ENCODE results near the gene TMCC3.
"Not testable (repeated sequence)": the region's sequence is repeated elsewhere in the genome, so short reads cannot be mapped to it uniquely, and the experiment has no call there.

The TMCC3 gene

DNA sequence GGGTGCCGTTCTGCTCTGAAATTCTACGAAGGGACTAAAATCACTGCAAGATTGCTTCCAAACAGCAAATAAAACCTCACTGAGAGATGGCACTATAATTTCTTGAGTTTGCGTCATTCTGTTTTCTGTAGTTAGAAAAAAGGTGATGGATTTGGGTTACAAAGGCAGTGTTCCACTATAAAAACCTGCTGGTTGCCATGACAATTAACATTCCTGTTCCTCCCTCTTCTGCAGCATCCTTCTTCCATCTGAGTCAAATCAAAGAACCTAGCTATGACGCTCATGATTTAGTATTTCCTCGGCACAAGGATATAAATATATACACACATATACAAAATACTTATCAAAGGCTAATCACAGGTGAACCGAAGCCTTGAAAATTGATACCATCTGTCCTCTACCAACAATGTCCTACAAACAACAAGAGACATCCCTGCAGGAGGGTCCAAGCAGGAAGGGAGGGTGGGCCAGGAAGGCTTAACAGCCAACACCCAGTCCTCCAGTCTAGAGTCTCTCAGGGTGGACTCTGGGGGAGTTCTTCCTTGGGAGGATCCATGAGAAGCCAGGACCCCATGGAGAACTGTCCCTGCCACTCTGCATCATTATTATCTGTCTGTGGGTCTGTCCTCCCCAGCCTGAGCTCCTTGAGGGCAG, 21.4 kb downstream of the TMCC3 start:
- no peak for DNase-seq

DNA sequence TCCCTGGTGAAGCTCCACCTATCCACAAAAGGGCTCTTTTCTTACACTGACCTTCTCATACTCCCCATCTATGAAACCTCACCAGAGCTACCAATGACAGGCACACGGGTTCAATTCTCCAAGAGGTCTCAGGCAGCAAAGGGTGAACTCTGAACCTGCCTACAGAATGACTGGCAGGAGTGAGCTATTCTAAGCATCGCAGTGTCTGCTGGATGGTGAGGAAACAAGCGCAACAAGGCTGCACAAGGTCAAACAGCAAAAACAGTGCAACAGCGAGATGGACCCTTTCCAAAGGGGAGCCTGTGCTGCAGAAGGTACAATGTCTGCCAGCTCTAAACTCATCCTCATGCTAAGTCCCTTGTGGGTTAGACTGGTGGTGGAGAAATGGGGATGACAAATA, 22.0 kb downstream of the TMCC3 start:
- no peak for DNase-seq

DNA sequence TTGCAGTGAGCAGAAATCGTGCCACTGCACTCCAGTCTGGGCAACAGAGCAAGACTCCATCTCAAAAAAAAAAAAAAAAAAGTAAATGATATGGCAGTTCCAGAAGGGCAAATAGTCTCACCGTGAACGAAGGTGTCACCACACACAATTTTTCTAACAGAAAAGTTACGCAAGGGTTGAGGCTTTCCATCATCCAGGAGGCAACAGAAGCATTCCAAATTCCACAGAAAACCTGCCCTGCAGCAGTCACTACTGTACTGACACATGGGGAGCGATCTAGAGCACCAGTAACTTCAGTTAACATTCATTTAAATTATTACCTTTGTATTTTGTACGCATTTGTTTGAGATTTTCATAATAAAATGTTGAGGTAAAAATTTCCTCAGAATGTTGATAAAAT, 24.8 kb downstream of the TMCC3 start:
- no peak for DNase-seq

DNA sequence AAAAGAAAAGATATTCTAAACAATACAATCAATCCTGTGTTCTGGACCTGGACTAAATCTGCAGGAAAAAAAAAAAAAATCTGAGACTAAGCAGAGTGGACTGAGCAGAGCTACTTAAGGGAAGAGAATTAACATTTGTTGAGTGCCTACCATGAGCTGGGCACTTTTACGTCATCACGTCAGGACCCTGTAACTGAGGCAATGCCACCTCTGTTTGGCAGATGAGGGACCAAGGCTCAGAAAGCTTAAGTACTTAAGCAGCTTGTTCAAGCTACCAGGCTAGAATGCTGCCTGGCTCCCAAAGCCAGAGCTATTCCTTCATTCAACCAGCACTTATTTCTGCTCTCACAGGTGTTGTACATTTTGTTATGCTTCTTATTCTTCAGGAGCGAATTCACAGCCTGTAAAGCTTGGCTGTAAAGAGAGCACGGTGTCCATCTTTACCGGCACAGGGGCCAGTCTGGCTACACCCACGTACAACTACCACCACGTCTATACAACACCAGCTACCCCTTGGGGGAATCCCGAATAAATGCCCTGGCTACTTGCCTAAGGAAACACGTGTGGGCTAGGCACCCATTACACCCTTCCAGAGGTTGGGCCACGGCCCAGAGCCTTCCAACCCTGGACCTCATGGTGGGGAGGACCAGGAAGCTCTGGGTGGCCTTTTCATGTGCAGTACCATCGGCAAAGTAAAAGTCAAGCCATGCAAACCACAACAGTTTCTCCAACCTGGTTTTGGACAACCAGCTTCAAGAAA, 27.0 kb downstream of the TMCC3 start:
- DNase-seq: no peak

DNA sequence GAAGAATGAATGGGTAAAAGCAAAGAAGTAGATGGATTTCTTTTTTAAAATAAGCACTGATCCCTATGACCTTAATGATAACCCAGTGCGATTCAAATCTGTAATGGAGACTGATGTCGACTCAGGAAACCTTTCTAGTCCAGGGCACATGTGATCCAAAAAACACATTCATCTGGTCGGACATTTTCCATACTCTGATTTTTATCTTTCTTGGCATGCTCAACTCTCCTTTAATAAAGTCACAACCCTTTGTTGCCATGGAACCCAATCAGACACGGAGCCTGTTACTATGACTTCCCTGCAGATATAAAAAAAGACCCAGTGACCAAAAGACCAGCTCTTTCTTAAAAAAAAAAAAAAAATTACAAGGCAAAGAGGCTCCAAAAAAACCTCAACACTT, 27.9 kb downstream of the TMCC3 start:
- DNase-seq: peak in 1 of 2 experiments; percentile 62

DNA sequence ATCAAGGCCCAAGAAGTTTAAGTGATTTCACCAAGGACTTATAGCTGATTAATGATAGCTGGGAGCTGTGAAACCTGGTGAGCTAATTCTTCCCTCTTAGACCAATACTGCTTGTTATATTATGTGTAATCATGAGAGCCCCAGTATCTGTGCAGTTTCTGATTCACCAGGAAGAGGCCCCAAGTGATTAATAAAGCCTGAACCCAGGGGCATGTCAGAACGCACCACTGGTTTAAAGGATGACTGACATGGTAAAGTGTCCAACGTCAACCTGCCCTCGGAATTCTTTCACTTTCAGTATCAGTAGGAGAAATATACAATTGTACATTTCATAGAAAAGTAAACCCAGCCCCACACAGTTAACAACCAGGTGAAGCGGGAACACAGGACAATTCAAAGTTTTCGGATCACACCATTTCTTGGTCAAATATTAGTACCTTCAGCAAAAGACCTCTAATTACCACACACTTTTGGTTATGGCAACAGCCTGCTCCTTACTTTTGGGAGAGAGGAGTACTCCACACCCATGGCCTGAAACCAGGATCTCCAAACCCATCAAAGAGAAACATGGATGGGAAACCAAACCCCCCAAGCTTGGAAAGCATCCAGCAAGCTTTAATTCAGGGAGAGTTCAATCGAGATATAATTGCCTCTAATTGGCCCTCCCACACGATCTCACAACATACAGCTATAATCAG, 28.5 kb downstream of the TMCC3 start:
- DNase-seq: peak in 1 of 2 experiments; percentile 59

DNA sequence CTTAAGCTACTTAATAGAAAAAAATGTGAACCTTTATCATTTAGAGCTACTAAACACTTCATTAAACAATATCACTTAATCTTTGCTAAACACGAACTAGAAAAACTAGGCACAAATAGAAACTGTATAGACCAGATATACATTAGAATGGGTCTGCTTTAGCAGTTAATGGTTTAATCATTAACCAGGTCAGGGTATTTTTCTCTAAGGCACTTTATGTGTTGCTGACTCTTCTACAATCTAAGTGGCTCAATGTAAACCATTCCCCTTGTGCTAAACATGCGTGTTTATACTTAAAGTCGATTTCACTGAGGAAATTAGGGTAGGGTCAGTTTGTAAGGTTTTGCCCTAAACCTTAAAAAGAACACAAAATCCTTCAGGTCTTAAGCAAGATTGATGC, 29.7 kb downstream of the TMCC3 start:
- DNase-seq: no peak

DNA sequence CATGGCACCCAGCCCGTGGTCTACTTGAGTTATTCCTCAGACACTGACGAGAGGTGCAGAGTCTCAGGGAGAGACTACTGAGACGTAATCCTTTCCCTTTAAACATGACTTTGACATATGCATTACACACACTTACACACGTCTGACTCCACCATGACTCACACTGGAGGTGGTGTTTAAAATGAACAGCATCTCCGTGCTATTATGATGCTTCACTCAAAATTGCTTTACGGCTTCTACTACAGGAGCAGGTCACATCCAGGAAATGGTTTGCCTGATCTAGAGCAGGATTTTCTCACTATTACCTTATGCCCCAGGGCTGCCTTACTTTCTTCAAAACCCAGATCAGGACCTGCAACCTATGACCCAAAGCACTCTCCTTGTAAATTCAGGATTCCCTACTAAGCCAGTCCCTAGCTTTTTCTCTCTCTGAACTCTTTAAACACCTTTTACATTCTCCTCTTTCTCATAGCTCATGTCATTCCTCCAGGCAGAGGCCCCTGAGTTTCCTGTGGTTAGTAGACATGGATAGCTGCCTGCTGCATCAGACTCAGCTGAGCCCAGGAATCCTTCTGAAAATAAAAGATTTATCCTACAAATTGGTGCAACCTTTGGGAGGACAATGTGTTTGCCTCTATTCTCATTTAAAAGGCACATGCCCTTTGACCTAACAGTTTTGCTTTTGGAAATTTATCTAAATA, 31.2 kb downstream of the TMCC3 start:
- DNase-seq: peak; percentile 56 to 58

DNA sequence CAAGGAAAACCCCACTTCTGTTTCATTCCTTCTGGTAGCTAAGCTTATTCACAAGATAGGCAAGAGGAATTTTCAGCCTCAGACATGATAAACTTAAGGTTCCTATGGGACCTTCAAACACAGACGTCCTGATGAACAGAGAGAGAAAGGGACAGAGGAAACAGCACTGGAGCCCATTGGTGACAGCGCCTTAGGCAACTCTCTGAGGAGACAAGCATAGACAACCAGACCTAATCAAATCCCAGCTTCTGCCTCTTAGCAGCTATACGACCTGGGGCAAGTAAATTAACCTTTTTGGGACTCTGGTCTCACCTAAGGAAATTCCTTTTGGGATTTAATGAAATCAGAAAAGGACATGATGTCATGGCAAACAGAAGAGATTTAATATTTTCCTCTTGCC, 33.3 kb downstream of the TMCC3 start:
- DNase-seq: no peak

DNA sequence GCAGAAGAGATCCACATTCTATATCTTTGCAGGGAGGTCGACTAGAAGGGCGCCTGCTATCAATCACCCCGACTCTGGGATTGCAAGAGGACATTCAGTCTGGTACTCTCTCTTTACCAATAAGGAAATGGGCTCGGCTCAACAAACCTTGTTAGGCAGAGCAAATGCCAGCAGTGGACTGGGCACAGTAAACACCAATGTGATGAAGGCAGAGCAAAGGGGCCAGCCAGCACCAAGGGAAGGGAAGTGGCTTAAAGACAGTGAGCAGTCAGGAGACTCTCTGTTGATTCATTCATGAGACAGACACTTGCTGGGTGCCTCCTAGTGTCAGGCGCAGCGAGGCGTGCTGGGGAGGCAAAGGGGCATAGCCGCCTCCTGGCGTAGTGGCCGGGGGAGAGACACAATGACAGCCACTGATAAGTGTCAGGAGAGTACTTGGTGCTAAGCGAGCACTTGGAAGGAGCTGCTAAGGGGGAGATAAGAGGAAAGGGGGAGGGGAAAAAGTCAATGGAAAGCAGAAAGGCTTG, 34.1 kb downstream of the TMCC3 start:
- peak in 1 of 2 experiments; percentile 55 for DNase-seq

DNA sequence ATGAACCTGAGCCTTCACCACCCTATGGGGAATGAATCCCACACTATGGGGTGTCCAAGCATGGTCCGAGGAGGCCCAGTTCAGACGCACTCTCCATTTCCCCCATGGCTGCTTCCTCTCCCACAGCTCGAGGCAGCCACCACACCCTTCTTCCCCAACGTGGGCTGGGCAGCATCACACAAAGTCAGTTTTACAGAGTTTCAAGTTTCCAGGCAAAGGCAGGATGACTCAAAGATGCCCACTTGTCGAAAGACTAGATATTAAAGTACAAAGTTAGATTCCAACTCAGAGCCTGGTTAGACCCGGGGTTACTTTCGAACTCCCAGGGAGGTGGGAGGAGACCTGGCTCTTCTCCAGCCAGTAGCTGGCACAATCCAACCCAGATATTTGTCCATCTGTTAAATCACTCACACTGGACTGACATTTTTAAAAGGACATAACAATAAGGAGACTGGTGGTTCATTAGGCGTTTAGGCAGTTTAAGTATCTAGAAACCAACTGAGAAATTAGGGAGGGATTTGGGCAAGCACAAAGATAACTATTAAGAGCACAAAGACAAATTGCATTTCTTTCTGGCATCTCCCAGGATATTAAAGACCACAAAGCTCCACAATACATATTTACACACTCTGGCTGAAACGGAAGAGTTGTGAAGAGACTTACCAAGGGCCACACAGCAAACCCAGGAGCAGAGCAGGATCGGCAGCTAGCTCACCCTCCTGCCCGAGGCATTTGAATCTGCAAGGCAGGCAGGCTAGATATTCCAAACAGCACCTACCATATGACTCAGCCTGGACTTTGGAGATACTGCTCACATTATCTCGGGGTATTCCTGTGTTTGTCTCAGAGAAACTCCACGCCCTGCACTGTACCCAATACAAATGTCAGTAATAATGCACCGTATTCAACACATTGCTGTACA, 34.8 kb downstream of the TMCC3 start:
- peak in 1 of 2 experiments; percentile 63 for DNase-seq

DNA sequence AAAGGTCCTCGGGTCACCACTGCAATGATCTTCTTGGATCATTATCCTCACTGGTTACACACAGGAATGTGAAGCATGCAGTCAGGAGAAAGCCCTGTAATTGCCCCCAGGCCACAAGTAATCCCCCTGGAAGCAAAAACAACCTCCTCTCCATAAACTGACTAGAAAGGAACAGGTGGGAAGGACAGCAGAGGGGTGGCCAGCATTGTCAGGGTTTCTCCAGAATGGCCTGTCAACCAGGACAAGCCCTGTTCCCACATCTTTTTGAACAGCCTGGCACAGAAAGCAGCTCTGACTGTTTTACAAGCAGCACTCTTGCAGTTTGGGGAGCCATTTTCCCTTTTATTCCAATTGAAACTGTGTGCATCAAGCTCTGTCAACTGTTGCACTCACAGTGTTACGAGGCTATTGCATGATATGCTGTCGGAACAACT, 36.1 kb downstream of the TMCC3 start:
- no peak for DNase-seq

DNA sequence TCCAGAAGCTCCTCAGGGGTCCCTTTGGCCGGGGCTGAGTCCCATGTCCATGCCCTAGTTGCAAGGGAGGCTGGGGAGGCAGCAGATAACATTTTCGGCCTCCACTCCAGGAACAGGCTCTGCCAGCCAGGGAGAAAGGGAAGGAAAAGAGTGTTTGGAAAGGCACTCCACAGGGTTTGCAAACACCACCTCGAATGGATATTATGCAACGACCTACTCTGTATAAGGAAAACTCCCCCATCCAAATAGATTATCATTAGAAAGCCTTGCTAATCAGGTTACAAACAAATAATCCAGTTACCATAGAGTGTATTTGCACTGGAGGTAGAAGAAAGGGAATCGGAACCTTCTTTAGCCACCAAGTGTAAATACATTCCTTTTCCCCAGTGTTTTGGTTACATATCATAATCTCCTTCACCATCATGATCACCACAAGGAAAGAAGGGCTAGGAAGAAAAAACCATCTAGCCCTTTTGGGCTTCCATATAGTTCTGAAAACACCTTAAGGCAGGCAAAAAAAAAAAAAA, 40.4 kb downstream of the TMCC3 start:
- no peak for DNase-seq

DNA sequence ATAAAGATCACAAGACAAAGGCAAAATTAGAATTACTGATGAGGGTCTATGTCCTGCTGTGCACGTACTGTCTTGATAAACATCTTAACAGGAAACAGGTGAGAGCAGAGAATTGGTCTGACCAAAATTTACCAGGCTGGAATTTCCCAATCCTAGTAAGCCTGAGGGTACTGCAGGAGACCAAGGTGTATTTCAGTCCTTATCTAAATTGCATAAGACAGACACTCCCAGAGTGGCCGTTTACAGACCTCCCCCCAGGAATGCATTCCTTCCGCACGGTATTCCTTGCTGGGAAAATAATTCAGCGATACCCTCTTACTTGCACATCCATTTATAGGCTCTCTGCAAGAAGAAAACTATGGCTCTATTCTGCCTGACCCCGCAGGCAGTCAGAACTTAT, 43.5 kb downstream of the TMCC3 start:
- DNase-seq: not testable (repeated sequence)

DNA sequence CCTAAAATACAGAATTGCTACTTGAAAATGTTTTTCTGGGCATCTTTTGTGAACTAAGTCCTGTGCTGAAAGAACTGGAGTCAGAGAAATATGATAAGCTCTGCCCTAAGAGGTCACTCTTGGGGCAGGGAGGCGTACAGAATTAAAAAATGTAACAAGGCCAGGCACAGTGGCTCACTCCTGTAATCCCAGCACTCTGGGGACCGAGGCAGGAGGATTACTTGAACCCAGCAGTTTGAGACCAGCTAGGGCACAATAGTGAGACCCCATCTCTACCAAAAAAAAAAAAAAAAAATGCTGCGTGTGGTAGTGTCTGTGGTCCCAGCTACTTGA, 46.0 kb downstream of the TMCC3 start:
- no peak for DNase-seq

DNA sequence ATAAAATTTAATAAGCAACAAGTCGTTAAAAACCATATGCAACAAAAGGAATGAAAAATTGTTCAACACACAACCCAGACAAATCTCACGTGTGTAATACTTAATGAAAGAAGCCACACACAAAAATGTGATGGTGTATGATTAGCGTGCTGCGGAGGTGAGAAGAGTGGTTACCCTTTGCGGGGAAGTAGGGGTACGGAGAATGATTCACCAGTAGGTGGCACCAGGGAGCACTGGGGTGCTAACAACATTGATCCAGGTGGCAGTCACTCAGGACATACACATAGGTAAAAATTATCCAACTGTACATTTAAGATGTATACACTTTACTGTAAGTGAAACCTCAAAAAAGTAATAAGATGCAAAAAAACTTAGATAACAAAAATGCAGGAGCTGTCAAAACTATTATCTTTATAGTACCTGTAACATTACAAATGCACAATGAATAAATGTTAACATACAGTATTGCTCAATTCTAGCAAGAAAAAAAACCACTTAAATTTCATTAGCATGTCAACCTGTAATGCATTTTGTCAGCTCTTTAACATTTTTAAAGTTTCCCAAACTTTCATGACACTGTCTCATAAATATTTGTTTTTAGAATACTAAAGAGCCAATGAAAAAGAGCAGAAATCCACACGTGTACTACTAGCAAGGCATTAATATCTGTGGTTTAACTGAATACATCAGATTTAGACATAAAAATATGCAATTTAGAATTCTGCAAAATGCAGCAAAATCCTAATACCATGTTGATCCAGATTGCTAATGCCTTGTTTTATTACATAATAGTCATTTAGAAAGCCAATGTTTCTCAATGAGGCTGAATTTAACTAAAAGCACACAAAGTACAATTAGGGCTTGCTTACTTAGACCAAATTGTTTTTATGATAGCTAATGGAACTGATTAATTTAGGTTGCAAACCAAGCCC, 46.7 kb downstream of the TMCC3 start:
- DNase-seq: no peak

DNA sequence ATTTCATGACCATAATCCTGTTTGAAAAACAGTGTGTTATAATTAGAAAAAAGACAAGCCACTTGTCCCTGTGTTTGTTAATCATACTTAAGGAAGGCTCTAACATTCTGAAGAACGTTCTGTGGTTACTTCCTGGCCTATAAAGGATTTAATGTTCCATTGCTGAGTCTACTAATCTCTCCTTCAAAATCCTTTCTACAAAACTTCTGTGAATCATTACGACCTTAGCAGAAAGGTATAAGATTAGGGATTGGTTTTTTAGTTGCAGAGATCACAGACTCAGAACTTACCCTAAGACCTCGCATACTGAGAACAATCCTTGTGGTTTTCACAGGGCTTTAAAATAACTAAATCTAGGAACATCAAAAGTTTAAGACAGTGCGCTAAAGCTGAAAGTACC, 48.3 kb downstream of the TMCC3 start:
- no peak for DNase-seq

DNA sequence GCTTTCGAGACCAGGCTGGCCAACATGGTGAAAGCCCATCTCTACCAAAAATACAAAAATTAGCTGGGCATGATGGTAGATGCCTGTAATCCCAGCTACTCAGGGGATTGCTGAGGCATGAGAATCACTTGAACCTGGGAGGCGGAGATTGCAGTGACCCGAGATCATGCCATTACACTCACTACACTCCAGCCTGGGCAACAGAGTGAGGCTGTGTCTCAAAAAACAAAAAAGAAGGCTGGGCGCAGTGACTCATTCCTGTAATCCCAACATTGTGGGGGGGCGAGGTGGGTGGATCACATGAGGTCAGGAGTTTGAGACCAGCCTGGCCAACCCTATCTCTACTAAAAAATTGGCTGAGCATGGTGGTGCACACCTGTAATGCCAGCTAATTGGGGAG, 49.0 kb downstream of the TMCC3 start:
- not testable (repeated sequence) for DNase-seq

DNA sequence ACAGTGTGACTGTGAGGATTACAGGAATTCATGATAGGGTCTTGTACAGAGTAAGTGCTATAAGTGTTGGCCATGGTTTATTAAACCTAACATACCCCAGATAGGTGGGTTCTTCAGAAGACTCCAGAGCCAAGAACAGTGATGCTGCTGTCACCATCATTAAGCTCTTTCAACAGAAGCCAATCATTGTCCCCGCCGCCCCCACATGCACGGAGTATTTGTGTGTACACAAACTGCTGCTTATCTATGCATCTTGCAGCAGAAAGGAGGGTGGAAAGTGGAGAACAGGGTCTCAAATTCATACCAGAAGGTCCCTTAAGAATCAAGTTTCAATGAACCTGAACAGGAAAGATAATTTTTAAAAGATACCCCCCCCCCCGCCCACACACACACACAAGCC, 51.2 kb downstream of the TMCC3 start:
- DNase-seq: no peak

DNA sequence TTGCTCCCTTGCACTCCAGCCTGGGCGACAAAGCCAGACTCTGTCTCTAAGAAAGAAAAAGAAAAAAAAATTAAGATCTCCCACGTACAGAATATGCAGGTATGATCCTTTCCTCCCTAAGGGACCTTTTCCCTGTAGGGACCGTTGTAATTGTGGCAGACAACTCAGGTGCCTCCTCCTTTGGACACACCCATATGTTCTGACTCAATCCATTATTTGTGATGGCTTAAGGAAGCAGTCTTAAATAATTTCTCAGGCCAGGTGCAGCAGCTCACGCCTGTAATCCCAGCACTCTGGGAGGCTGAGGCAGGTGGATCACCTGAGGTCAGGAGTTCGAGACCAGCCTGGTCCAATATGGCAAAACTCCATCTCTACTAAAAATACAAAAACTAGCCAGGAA, 53.1 kb downstream of the TMCC3 start:
- DNase-seq: no peak

DNA sequence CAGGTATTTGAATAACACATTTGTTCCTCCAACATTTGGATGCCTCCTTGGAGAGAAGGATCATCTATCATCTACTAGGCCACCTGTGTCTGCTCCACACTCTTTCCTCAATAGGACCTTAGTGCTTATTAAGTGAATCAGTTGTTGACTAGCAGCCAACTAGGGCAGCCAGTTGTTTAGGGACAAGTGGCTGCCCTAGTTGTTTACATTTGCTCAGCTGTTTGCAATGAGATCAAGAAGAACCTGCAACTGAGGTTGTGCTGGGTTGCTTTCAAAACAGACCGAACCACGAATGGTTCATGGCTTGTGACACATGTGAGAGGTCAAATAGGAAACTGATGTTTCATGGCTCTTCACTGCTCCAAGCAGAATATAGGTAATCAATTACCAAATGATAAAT, 53.8 kb downstream of the TMCC3 start:
- DNase-seq: no peak
